ENCODE data around the gene ZNF750.

DNA sequence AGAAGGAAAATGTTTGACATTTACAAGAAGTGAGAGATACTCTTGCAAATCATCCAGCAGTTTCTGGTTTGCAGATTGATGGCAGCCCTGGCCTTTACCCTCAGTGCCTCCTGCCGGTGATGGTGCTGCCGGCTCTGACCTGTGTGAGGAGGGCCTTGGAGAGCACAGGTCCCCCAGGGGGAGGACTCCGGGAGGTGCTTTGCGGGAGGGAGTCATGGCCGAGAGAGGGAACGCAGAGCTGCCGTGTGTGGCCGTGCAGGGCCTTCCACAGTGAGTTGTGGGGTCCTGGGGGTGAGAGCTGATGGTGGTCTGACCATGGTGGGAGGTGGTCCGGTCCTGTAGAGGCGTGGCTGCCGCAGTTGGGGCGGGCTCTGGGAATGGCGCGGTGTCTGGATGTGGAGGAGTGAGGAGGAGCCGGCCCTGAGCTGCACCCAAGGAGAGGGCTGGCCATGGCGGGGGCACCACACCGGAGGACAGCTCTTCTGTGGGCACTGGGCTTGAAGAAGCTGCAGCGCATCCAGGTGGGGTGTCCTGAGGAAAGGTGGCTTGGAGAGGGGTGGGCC, 28.0 kb upstream of the ZNF750 start:
- TF ChIP-seq CTCF (IDR thresholded peaks at IDR 0.05; ENCODE audit: insufficient read depth, low read length, poor library complexity, severe bottlenecking) (no peak), EZH2phosphoT487 (conservative IDR thresholded peaks at IDR 0.05; ENCODE audit: low read length) (no peak)

Data from SU-DHL-6 (cell line).